Erythroblast (primary cell): ENCODE results near the gene EME2.

Experiments used
- GATA1 ChIP-seq: IDR thresholded peaks from 2 replicates; pipeline ENCODE4 v1.6.1; 2011; ENCODE audit warnings: low read depth, mild to moderate bottlenecking, control low read depth, low read length, moderate library complexity
- POLR2A ChIP-seq: IDR thresholded peaks from 2 replicates; pipeline ENCODE4 v1.6.1; 2011; ENCODE audit warnings: mild to moderate bottlenecking, low read length

DNA sequence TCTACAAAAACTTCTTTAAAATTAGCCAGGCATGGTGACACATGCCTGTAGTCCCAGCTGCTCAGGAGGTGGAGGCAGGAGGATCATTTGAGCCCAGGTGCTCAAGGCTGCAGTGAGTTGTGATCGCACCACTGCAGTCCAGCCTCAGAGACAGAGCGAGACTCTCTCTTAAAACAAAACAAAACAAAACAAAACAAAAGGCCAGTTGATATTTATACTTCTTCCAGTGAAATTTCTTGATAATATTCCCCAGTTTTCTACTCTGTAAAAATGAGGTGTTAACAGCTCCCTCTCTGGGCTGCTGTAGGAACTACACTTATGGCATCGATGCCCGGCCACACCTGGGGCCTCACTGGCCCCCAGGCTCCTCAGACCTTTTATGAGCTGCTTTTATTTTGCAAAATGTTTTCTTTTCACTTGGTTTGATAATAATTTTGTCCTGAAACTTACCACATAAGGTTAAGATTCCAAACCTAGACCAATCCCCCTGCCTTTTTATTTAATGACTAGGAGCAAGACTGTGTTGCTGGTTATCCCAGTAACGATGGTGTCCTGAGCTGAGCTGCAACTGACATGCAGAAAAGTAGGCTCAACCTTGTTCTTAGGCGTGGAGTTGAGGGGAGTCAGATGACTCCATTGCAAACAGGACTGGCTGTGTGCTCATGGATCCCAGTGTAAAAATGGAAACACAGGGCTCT, 49.0 kb upstream of the EME2 start:
- TF ChIP-seq POLR2A (no peak), GATA1 (no peak)
